HEK293 (cell line): ENCODE measurements around the gene TTC24.

Source experiments
- BCL11A ChIP-seq: fragments of 450-650 bp; formaldehyde crosslinking; IDR thresholded peaks from 2 replicates; pipeline ENCODE4 v1.5.1; 2016; ENCODE audit warnings: low read depth, missing biosample characterization, missing genetic modification characterization
- CTCF ChIP-seq: fragments of 450-650 bp; formaldehyde crosslinking; IDR thresholded peaks from 2 replicates; pipeline ENCODE4 v1.5.1; 2016; ENCODE audit warnings: missing biosample characterization, missing genetic modification characterization
- EGR2 ChIP-seq: fragments of 450-650 bp; formaldehyde crosslinking; IDR thresholded peaks from 2 replicates; pipeline ENCODE4 v1.5.1; 2016; ENCODE audit warnings: low read depth, missing biosample characterization, missing genetic modification characterization
- GLI4 ChIP-seq: fragments of 450-650 bp; formaldehyde crosslinking; IDR thresholded peaks from 2 replicates; pipeline ENCODE4 v1.5.1; 2016; ENCODE audit warnings: missing biosample characterization, missing genetic modification characterization
- HOXD13 ChIP-seq: sonication (generic); formaldehyde crosslinking; IDR thresholded peaks from 2 replicates; pipeline ENCODE4 v1.8.0; 2022; ENCODE audit warnings: missing genetic modification reagents, borderline replicate concordance
- SP3 ChIP-seq: fragments of 450-650 bp; formaldehyde crosslinking; IDR thresholded peaks from 2 replicates; pipeline ENCODE4 v1.5.1; 2016; ENCODE audit warnings: missing biosample characterization, missing genetic modification characterization
- TSHZ1 ChIP-seq: fragments of 450-650 bp; formaldehyde crosslinking; IDR thresholded peaks from 2 replicates; pipeline ENCODE4 v1.5.1; 2016; ENCODE audit warnings: missing biosample characterization, missing genetic modification characterization, borderline replicate concordance
- WT1 ChIP-seq: fragments of 450-650 bp; formaldehyde crosslinking; IDR thresholded peaks from 2 replicates; pipeline ENCODE4 v1.5.1; 2016; ENCODE audit warnings: missing biosample characterization, missing genetic modification characterization
- ZBTB17 ChIP-seq: fragments of 450-650 bp; formaldehyde crosslinking; IDR thresholded peaks from 2 replicates; pipeline ENCODE4 v1.5.1; 2016; ENCODE audit warnings: missing biosample characterization, missing genetic modification characterization
- ZBTB20 ChIP-seq: fragments of 450-650 bp; formaldehyde crosslinking; IDR thresholded peaks from 2 replicates; pipeline ENCODE4 v1.5.1; 2016; ENCODE audit warnings: missing biosample characterization, missing genetic modification characterization
- ZBTB21 ChIP-seq: fragments of 450-650 bp; formaldehyde crosslinking; IDR thresholded peaks from 2 replicates; pipeline ENCODE4 v1.5.1; 2017; ENCODE audit warnings: missing biosample characterization, missing genetic modification characterization
- ZFP69B ChIP-seq: fragments of 450-650 bp; formaldehyde crosslinking; IDR thresholded peaks from 2 replicates; pipeline ENCODE4 v1.5.1; 2016; ENCODE audit warnings: missing biosample characterization, missing genetic modification characterization
- ZIC2 ChIP-seq: fragments of 450-650 bp; formaldehyde crosslinking; IDR thresholded peaks from 2 replicates; pipeline ENCODE4 v1.5.1; 2016; ENCODE audit warnings: missing biosample characterization, missing genetic modification characterization
- ZNF121 ChIP-seq: fragments of 450-650 bp; formaldehyde crosslinking; IDR thresholded peaks from 2 replicates; pipeline ENCODE4 v1.5.1; 2016; ENCODE audit warnings: missing biosample characterization, missing genetic modification characterization
- ZNF2 ChIP-seq: fragments of 450-650 bp; formaldehyde crosslinking; IDR thresholded peaks from 2 replicates; pipeline ENCODE4 v1.5.1; 2016; ENCODE audit warnings: missing biosample characterization, missing genetic modification characterization
- ZNF221 ChIP-seq: fragments of 450-650 bp; formaldehyde crosslinking; IDR thresholded peaks from 2 replicates; pipeline ENCODE4 v1.5.1; 2017; ENCODE audit warnings: missing biosample characterization, missing genetic modification characterization, borderline replicate concordance
- ZNF394 ChIP-seq: fragments of 450-650 bp; formaldehyde crosslinking; IDR thresholded peaks from 2 replicates; pipeline ENCODE4 v1.5.1; 2016; ENCODE audit warnings: missing biosample characterization, missing genetic modification characterization, mild to moderate bottlenecking, moderate library complexity, borderline replicate concordance
- ZNF473 ChIP-seq: fragments of 450-650 bp; formaldehyde crosslinking; IDR thresholded peaks from 2 replicates; pipeline ENCODE4 v1.5.1; 2017; ENCODE audit warnings: missing biosample characterization, missing genetic modification characterization
- ZNF514 ChIP-seq: fragments of 450-650 bp; formaldehyde crosslinking; IDR thresholded peaks from 2 replicates; pipeline ENCODE4 v1.5.1; 2016; ENCODE audit warnings: missing biosample characterization, missing genetic modification characterization
- ZNF544 ChIP-seq: fragments of 450-650 bp; formaldehyde crosslinking; IDR thresholded peaks from 2 replicates; pipeline ENCODE4 v1.5.0; 2017; ENCODE audit warnings: missing biosample characterization, missing genetic modification characterization
- ZNF555 ChIP-seq: fragments of 450-650 bp; formaldehyde crosslinking; conservative IDR thresholded peaks from 2 replicates; pipeline ENCODE4 v1.5.1; 2017; ENCODE audit warnings: missing biosample characterization, mild to moderate bottlenecking, missing genetic modification characterization, inconsistent platforms
- ZNF596 ChIP-seq: fragments of 450-650 bp; IDR thresholded peaks from 2 replicates; pipeline ENCODE4 v1.5.0; 2018; ENCODE audit warnings: missing biosample characterization, mild to moderate bottlenecking, missing genetic modification characterization, moderate library complexity
- ZNF629 ChIP-seq: fragments of 450-650 bp; formaldehyde crosslinking; IDR thresholded peaks from 2 replicates; pipeline ENCODE4 v1.5.1; 2017; ENCODE audit warnings: missing biosample characterization, missing genetic modification characterization
- ZNF704 ChIP-seq: fragments of 450-650 bp; formaldehyde crosslinking; IDR thresholded peaks from 2 replicates; pipeline ENCODE4 v1.5.1; 2016; ENCODE audit warnings: missing biosample characterization, missing genetic modification characterization
- ZNF843 ChIP-seq: fragments of 450-650 bp; formaldehyde crosslinking; IDR thresholded peaks from 2 replicates; pipeline ENCODE4 v1.5.1; 2016; ENCODE audit warnings: missing biosample characterization, missing genetic modification characterization
- ZSCAN30 ChIP-seq: fragments of 450-650 bp; IDR thresholded peaks from 2 replicates; pipeline ENCODE4 v1.5.1; 2018; ENCODE audit warnings: missing biosample characterization, mild to moderate bottlenecking, missing genetic modification characterization, moderate library complexity
- TF ChIP-seq, protein P1 (sequence below): fragments of 450-650 bp; formaldehyde crosslinking; IDR thresholded peaks from 2 replicates; pipeline ENCODE4 v1.5.1; 2016; ENCODE audit warnings: missing biosample characterization, missing genetic modification characterization
- TF ChIP-seq, protein P2 (sequence below): fragments of 450-650 bp; formaldehyde crosslinking; IDR thresholded peaks from 2 replicates; pipeline ENCODE4 v1.5.1; 2016; ENCODE audit warnings: missing biosample characterization, missing genetic modification characterization
- TF ChIP-seq, protein P3 (sequence below): fragments of 450-650 bp; formaldehyde crosslinking; IDR thresholded peaks from 2 replicates; pipeline ENCODE4 v1.5.1; 2017; ENCODE audit warnings: missing biosample characterization, missing genetic modification characterization
- TF ChIP-seq, protein P4 (sequence below): fragments of 450-650 bp; formaldehyde crosslinking; IDR thresholded peaks from 2 replicates; pipeline ENCODE4 v1.5.1; 2016; ENCODE audit warnings: missing biosample characterization, missing genetic modification characterization

Gene TTC24

GRCh38 chr1:156616463-156616862 is 36.9 kb downstream of the TTC24 start (continued):
- TF ChIP-seq CTCF (tag by site-specific recombination) (no peak; the same call in 1 of the 2 replicates), HOXD13 (CRISPR knock-in tag) (no peak), ZBTB21 (no peak), ZNF221 (tag by site-specific recombination) (no peak), EGR2 (tag by site-specific recombination) (peak; percentile 59), ZNF121 (tag by site-specific recombination) (no peak), BCL11A (tag by site-specific recombination) (no peak), ZNF2 (tag by site-specific recombination) (no peak), ZNF473 (tag by site-specific recombination) (no peak), ZNF629 (no peak), ZBTB20 (no peak), ZSCAN30 (tag by site-specific recombination) (no peak), ZFP69B (no peak), ZNF544 (tag by site-specific recombination) (peak; percentile 65; the same call in 1 of the 2 replicates), ZNF843 (peak; percentile 49; the same call in 1 of the 2 replicates), TSHZ1 (peak; percentile 83; the same call in 1 of the 2 replicates), ZNF596 (tag by site-specific recombination) (0 out of 2 replicates have a peak, but pooled peaks have one; percentile 6), ZBTB17 (tag by site-specific recombination) (peak; percentile 90), ZNF704 (tag by site-specific recombination) (no peak), ZIC2 (tag by site-specific recombination) (no peak), ZNF555 (tag by site-specific recombination) (no peak), SP3 (tag by site-specific recombination) (no peak), ZNF394 (tag by site-specific recombination) (no peak), ZNF514 (no peak), GLI4 (tag by site-specific recombination) (no peak), WT1 (tag by site-specific recombination) (no peak)
- TF ChIP-seq, protein P1, sequence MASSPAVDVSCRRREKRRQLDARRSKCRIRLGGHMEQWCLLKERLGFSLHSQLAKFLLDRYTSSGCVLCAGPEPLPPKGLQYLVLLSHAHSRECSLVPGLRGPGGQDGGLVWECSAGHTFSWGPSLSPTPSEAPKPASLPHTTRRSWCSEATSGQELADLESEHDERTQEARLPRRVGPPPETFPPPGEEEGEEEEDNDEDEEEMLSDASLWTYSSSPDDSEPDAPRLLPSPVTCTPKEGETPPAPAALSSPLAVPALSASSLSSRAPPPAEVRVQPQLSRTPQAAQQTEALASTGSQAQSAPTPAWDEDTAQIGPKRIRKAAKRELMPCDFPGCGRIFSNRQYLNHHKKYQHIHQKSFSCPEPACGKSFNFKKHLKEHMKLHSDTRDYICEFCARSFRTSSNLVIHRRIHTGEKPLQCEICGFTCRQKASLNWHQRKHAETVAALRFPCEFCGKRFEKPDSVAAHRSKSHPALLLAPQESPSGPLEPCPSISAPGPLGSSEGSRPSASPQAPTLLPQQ (tag by site-specific recombination), result peak; percentile 47
- TF ChIP-seq, protein P2, sequence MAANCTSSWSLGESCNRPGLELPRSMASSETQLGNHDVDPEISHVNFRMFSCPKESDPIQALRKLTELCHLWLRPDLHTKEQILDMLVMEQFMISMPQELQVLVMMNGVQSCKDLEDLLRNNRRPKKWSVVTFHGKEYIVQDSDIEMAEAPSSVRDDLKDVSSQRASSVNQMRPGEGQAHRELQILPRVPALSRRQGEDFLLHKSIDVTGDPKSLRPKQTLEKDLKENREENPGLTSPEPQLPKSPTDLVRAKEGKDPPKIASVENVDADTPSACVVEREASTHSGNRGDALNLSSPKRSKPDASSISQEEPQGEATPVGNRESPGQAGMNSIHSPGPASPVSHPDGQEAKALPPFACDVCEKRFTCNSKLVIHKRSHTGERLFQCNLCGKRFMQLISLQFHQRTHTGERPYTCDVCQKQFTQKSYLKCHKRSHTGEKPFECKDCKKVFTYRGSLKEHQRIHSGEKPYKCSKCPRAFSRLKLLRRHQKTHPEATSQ (tag by site-specific recombination), result no peak
- TF ChIP-seq, protein P3, sequence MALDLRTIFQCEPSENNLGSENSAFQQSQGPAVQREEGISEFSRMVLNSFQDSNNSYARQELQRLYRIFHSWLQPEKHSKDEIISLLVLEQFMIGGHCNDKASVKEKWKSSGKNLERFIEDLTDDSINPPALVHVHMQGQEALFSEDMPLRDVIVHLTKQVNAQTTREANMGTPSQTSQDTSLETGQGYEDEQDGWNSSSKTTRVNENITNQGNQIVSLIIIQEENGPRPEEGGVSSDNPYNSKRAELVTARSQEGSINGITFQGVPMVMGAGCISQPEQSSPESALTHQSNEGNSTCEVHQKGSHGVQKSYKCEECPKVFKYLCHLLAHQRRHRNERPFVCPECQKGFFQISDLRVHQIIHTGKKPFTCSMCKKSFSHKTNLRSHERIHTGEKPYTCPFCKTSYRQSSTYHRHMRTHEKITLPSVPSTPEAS (tag by site-specific recombination), result no peak
- TF ChIP-seq, protein P4, sequence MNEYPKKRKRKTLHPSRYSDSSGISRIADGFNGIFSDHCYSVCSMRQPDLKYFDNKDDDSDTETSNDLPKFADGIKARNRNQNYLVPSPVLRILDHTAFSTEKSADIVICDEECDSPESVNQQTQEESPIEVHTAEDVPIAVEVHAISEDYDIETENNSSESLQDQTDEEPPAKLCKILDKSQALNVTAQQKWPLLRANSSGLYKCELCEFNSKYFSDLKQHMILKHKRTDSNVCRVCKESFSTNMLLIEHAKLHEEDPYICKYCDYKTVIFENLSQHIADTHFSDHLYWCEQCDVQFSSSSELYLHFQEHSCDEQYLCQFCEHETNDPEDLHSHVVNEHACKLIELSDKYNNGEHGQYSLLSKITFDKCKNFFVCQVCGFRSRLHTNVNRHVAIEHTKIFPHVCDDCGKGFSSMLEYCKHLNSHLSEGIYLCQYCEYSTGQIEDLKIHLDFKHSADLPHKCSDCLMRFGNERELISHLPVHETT, result no peak
